NCI-H82 (cell line): Measurements from ENCODE around the gene C1orf94.
A peak's percentile ranks its signal among the peaks of the same experiment; 100 is the strongest.

ENCODE experiments used
- DNase-seq: peaks from one replicate; lab custom pipeline; 2025; lab: John Stamatoyannopoulos, UW

Gene C1orf94, protein sequence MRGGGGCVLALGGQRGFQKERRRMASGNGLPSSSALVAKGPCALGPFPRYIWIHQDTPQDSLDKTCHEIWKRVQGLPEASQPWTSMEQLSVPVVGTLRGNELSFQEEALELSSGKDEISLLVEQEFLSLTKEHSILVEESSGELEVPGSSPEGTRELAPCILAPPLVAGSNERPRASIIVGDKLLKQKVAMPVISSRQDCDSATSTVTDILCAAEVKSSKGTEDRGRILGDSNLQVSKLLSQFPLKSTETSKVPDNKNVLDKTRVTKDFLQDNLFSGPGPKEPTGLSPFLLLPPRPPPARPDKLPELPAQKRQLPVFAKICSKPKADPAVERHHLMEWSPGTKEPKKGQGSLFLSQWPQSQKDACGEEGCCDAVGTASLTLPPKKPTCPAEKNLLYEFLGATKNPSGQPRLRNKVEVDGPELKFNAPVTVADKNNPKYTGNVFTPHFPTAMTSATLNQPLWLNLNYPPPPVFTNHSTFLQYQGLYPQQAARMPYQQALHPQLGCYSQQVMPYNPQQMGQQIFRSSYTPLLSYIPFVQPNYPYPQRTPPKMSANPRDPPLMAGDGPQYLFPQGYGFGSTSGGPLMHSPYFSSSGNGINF

DNA sequence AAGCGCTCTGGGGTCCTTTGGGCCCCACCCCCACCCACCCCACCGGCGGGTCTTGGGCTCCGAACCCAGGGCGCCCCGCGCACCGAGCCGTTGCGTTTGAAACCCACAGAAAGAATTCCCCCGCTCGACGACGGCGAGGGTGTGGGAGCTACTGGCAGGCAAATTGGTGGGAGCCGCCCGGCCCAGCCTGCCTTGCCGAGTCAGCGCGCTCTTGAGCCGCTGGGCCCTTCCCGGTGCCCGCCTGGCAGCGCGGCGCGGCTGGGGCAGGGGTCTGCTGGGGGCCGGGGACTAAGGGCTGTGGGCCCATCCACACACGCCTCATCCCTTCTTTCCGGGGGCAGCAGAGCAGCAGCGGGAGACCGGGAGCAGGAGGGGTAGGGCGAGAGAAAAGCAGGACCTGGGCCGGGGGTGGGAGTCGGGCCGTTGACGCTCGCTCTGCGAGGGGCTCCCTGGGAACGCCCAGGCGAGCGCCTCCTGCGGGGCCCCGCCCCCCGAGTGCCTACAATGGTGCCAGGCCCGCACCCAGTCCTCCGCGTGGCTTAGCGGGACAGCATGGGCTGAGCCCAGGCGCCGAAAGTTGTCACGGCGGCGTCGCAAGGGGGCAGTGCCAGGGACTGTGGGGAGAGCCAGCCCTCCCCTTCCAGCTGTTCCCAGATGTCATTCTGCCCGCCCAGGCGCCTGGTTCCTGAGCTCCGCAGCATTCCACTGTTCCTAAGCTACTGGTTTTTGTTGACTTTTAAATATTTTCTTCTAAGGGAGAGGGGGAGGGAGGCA is at the start of gene C1orf94:
C1orf94 (plus strand) TSS at position 78 of the 774 bp plus-strand sequence. CDS start 883 bp downstream, outside the sequence.
- DNase-seq: no peak

- no peak for DNase-seq
Measured at GRCh38 chr1:34127006-34128000, 49.4 kb upstream of the C1orf94 start.

DNA sequence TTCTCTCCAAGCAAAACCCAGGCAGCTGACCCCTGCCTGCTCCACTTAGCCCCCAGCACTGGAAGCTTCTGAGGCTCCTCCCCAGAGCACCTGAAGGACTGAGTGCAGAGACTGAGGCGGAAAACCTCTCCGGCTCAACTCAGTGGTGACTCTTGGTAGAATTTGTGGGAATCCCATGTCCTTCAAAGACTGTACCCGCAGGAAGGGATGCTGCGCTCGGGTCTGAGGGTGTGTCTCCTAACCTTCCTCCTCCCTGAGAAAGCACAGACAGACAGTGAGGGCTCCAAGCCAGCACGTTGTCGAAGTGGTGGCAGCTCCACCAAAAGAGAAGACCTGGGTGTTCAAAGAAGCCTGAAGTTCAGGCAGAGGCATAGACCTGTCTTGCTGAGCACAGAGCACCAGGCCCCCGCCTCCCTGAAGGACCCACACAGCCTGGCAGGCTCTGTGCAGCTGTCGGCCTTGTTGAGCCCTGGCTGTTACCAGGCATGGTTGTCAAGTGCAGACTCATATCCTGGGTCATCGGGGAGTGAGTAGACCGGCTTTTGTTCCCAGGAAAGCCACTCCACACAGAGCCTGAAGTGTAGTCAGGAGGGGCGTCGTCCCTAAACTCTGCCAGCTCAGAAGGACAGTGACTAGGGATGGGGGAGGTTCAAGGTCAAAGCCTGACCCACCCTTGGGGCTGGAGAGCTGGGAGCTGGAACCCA is 48.4 kb upstream of the C1orf94 start:
- DNase-seq: no peak

DNA sequence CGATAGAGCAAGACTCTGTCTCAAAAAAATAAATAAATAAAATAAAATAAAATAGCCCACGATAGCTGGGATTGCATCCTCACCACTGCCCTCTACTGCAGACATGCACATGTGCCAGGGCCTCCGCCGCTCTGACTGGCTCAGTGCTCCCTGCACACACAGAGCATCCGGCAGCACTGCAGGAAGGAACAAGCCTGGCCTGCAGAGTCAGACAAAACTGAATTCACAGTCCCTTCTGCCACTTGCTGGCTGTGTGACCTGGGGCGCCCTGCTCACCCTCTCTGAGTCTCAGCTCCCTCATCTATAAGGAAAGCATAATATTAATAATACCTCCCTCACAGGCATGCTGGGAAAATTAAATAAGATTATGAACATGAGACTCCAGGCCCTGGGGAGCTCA is 47.1 kb upstream of the C1orf94 start:
- DNase-seq: peak; percentile 5

DNA sequence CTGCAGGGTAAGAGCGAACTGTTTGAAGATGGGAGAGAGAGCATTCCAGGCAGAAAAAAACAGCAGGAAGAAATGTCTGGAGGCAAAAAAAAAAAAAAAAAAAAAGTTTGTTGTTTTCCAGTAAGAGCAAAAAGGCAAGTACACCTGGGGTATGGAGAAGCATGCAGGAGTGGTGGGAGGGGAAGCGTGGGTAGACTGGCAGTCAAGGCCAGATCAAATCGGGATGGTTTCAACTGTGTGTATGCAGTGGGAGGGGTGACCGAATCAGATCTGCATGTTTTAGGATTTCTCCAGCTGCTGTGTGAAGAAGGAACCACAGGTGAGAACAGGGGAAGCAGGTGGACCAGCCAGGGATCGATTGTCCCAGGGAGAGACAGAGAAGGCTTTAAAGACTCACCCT is 46.4 kb upstream of the C1orf94 start:
- DNase-seq: no peak

DNA sequence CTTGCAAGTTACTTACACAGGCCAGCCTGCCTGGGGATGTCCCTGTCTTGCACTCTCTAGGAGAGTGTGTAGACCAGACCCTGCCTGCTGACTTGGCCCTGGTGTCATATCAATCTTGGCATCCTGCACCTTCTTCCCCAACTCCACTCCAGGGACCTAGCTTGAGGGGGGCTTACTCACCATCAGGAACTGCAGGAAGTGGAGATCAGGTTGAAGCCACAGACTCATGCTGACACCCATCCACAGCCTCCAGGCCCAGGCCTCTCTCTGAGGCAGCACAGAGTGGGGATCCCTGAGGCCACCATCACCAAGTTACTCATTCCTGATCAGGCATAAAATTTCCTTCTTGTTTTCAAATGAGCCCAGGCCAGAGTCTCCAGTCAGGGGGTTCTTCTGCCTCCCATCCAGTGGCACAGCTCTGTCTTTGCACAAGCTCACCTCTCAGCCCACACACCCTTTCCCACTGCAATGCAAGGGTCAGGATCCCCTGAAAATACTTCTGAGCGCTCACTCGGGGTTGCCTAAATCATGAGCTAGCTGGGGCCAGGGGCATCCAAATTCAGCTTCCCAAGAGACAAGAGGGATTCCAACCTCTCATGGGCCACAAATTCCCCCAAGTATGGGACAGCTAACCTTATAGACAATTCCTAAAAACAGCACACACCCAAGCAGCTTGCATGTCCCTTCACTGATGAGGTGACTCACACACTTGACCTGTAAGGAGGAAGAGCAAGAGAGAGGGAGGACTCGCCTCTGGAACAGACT is 45.1 kb upstream of the C1orf94 start:
- no peak for DNase-seq

DNA sequence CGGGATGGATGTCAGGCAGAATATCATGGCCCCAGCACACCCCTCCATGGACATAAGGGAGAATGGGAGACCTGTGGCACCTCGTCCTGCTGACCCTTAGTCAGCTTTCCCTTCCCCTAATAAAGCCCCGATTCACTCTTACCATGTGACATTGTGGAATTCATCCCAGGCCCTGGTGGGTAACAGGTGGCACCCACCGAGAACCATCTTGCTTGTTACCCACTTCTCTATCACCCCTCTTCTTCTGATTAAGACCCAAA is 44.6 kb upstream of the C1orf94 start:
- DNase-seq: no peak

DNA sequence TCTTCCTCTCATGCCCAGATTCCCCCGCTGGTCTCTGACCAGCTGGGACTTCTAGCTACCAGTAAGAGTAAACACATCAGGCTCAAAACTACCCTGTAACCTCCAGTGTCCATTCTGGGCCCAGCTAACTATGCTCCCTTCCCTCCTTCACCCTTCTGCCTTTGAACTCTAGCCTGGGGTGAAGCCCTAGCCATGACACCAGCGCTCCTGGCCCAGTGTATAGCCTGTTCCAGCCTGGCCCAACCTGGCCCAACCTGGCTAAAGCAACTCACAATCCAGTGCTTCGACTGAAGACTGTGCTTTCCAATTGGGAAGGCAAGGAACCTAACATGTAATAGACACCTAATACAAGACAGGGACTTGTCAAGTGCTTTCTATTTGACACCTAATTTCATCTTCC is 39.3 kb upstream of the C1orf94 start:
- no peak for DNase-seq

- DNase-seq: no peak
Measured at GRCh38 chr1:34140011-34140676, 36.6 kb upstream of the C1orf94 start.

GRCh38 chr1:34143975-34144374 is 32.7 kb upstream of the C1orf94 start:
- DNase-seq: no peak

DNA sequence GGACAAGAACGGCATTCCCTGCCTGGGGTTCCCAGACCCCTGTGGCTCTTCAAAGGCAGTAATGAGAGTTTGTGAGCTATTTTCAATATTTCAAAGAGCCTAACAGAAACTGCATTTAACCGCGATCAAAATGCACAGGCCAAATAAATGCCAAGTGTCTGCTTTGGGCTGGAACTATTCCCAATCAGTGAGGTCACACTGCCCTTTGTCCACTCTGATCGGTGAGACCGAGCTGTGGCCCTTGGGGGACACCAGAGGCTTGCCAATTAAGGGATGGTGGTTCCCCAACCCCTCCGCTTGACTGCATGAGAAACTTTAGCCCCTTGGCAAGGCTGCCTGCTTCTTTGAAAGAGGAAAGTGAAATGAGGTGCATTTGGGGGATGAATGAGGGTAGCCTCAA is 31.9 kb upstream of the C1orf94 start:
- no peak for DNase-seq

- DNase-seq: no peak
Measured at GRCh38 chr1:34147301-34147700, 29.4 kb upstream of the C1orf94 start.

GRCh38 chr1:34149501-34149900 is 27.2 kb upstream of the C1orf94 start:
- DNase-seq: peak; percentile 98

DNA sequence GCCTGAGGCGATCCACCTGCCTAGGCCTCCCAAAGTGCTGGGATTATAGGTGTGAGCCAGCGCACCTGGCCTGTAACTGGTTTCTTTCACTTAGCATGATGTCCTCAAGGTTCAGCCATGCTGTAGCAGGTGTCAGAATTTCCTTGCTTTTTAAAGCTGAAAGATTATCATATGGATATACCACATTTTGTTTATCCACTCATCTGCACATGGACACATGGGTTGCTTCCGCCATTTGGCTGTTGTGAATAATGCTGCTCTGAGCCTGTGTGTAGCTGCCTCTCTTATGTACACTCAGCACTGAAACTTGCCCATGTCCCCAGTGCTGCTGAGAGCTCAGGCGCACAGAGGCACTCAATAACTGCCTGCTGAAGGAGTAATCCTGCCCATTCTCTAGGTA is 23.5 kb upstream of the C1orf94 start:
- no peak for DNase-seq

- DNase-seq: no peak
Measured at GRCh38 chr1:34155860-34156259, 20.8 kb upstream of the C1orf94 start.

DNA sequence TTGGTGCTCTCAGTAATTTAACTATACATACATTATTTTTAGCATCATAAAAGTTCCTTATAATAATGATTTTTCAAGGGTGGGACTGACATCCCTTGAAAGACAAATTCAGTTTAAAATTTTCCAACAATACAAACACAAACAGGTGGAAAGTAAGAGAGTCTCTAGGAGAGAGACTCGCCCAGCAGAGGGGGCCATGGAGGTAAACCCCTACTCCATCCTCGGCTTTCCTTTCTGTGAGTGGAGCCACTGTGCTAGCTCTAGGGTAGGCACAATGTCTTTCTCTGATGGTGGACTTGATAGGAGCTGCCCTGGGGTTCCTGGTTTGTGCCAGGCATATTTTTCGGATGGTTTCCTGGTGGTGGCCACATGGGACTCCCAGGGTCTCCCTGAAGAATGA is 20.0 kb upstream of the C1orf94 start:
- DNase-seq: peak; percentile 43

DNA sequence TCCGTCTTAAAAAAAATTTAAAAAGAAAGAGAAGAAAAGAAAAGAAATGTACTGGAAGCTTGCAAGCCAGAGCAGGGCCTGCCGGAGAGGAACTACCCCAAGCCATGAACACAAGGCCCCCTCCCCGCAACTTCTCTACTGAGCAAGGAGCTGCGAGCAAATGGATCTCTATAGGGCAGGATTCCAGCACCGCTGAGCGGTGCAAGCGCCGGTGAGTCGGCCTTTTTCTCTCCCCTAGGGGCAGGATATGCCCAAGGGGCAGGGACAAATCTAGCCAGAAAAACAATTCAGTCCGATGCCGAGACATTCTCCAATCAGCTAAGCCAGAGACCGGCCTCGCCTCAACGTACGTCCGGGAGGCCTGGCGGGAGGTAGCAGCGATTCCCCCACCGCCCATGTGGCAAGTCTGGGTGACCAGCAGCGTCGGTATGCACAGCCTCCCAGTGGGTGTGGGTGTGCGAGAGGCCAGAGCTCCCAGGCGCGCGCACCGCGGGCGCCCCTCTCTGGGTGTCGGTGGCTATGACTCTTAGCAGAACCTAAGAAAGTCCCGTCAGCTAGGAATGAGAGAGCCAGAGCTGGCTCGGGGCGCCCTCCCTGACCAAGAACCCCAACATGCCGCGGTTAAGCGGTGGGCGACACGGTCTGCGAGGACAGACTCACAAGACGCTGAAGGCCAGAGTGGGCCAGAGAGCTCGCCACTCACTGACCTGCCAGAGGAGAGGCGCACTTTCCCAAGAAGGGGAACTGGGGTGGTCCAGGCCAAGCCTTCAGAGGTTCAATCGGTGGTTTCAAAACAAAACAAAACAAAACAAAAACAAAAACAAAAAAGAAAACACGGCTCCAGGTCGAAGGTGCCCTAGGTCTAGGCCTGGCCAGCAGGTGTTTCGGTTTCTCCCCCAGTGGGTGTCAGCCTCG is 13.6 kb upstream of the C1orf94 start:
- DNase-seq: peak; percentile 89

- peak; percentile 30 for DNase-seq
Measured at GRCh38 chr1:34163792-34164731, 12.6 kb upstream of the C1orf94 start.
